GM19455 (cell line): ENCODE results near the gene FRS3.

Experiments
- ATAC-seq: cut with Tn5 transposase; IDR thresholded peaks from one replicate; pipeline ENCODE4 v1.9.1; 2021; ENCODE audit not compliant: unreplicated experiment

FRS3 gene

GRCh38 chr6:41791305-41791704 is 11.6 kb upstream of the FRS3 start:
- no peak for ATAC-seq

GRCh38 chr6:41790045-41790444 is 10.3 kb upstream of the FRS3 start:
- no peak for ATAC-seq

GRCh38 chr6:41789390-41789724 is 9.7 kb upstream of the FRS3 start:
- no peak for ATAC-seq

GRCh38 chr6:41787219-41787917 is 7.7 kb upstream of the FRS3 start, which contains the start of gene TOMM6:
TOMM6 (plus strand) TSS chr6:41787694; CDS start chr6:41787698, 4 bp downstream.
- peak; percentile 74 for ATAC-seq

- peak; percentile 50 for ATAC-seq
Observed at GRCh38 chr6:41786451-41787218, 6.9 kb upstream of the FRS3 start.

GRCh38 chr6:41785689-41786450 is 6.2 kb upstream of the FRS3 start:
- no peak for ATAC-seq

GRCh38 chr6:41785254-41785653 is 5.6 kb upstream of the FRS3 start:
- no peak for ATAC-seq

GRCh38 chr6:41784581-41785171 is 5.0 kb upstream of the FRS3 start:
- ATAC-seq = no peak

GRCh38 chr6:41783106-41783780 is 3.5 kb upstream of the FRS3 start:
- no peak for ATAC-seq

GRCh38 chr6:41781366-41781730 is 1.6 kb upstream of the FRS3 start:
- ATAC-seq = no peak

- no peak for ATAC-seq
Observed at GRCh38 chr6:41780551-41781365, 1.1 kb upstream of the FRS3 start, which contains the start of gene PRICKLE4. PRICKLE4 (plus strand) TSS chr6:41780782; CDS start chr6:41783474, 2,692 bp downstream.

- ATAC-seq = peak; percentile 5
Observed at GRCh38 chr6:41779336-41779735, 364 bp downstream of the FRS3 start.

- no peak for ATAC-seq
Observed at GRCh38 chr6:41778895-41779294, 805 bp downstream of the FRS3 start.

- no peak for ATAC-seq
Observed at GRCh38 chr6:41777551-41778285, 2.0 kb downstream of the FRS3 start.

GRCh38 chr6:41775293-41775882 is 4.3 kb downstream of the FRS3 start:
- no peak for ATAC-seq

GRCh38 chr6:41774841-41775240 is 4.9 kb downstream of the FRS3 start:
- no peak for ATAC-seq

- ATAC-seq = no peak
Observed at GRCh38 chr6:41771058-41771983, 8.4 kb downstream of the FRS3 start.
